K562 (cell line): ENCODE data around the gene EGFR. TPM values are rescaled to one million over a fixed set of nuclear protein-coding genes. Genes with fewer than 3 reads are reported as not detected.

Experiments used
- ATAC-seq: fragments of 200-7000 bp; cut with Tn5 transposase; 3 replicates; pipeline ENCODE4 v1.9.1; 2020; ENCODE audit warnings: moderate library complexity
- BruUV-seq: library from RNA; stranded (reverse); fragments of 400-500 nt; replicated peaks from 2 replicates; lab custom pipeline; 2021; lab: Mats Ljungman, UMichigan
- CTCF ChIA-PET: fragments of 300-600 bp; formaldehyde crosslinking; extraction: SDS; loops from one replicate; lab custom pipeline; 2021; ENCODE audit warnings: low intra/inter-chr PET ratio; lab: Yijun Ruan, JAX
- POLR2A ChIA-PET: fragments of 300-600, 350-650 bp; sonication (Branson Sonifier 250); formaldehyde crosslinking; extraction: SDS; loops from one replicate; lab custom pipeline; 2021; ENCODE audit warnings: antibody characterized with exemption, inconsistent platforms; lab: Yijun Ruan, JAX
- DNase-seq, 4 experiments: peaks; one replicate each; pipeline versions ENCODE4 v3.0.0 to v3.0.0-alpha.2; 2011 to 2018; ENCODE audit warnings: low spot score in 3 of 4, mixed read lengths in 3 of 4; ENCODE audit errors: extremely low read depth in 1 of 4
- FAIRE-seq: peaks from 2 replicates; lab custom pipeline; 2011; peaks lifted over from hg19 to GRCh38; lab: Jason Lieb, UNC
- H2AFZ ChIP-seq: 2 replicates; pipeline ENCODE4 v1.6.0; 2011; ENCODE audit warnings: low read depth, low read length, control low read depth, inconsistent platforms
- H3K27ac ChIP-seq: fragments of 200-600 bp; 3 replicates; pipeline ENCODE4 v1.8.0; 2011; ENCODE audit warnings: low read depth, mild to moderate bottlenecking, control low read depth, inconsistent platforms, low read length, moderate library complexity, mixed read lengths; ENCODE audit errors: extremely low read depth
- H3K27me3 ChIP-seq, 2 experiments: fragments of 300-600 bp in 1 of 2; 2 replicates in 1 of 2; 3 replicates in 1 of 2; pipeline versions ENCODE4 v1.6.0 to v1.8.0; 2011; ENCODE audit warnings: inconsistent platforms in 2 of 2, low read length in 2 of 2, mild to moderate bottlenecking in 1 of 2, mixed read lengths in 1 of 2, moderate library complexity in 1 of 2; ENCODE audit not compliant: control insufficient read depth in 2 of 2, insufficient read depth in 2 of 2
- H3K36me3 ChIP-seq: fragments of 300-600 bp; 3 replicates; pipeline ENCODE4 v1.8.0; 2011; ENCODE audit warnings: mild to moderate bottlenecking, low read length, inconsistent platforms; ENCODE audit not compliant: control insufficient read depth, insufficient read depth
- H3K4me1 ChIP-seq, 2 experiments: fragments of 200-600 bp in 1 of 2; replicated peaks in 1 of 2; 2 replicates in 1 of 2; 3 replicates in 1 of 2; pipeline versions ENCODE4 v1.5.1 to v1.8.0; 2011; ENCODE audit warnings: inconsistent platforms in 2 of 2, low read length in 2 of 2, mild to moderate bottlenecking in 1 of 2, mixed read lengths in 1 of 2, moderate library complexity in 1 of 2; ENCODE audit not compliant: control insufficient read depth in 2 of 2, insufficient read depth in 2 of 2
- H3K4me2 ChIP-seq: 2 replicates; pipeline ENCODE4 v1.6.1; 2011; ENCODE audit warnings: low read length, control low read depth, inconsistent platforms, mixed read lengths; ENCODE audit not compliant: insufficient read depth
- H3K4me3 ChIP-seq: fragments of 200-600 bp; sonication (generic), shearing (Covaris generic); 2 replicates; pipeline ENCODE4 v1.5.1; 2016; ENCODE audit warnings: control low read depth, inconsistent platforms
- H3K79me2 ChIP-seq: fragments of 200-600 bp; 3 replicates; pipeline ENCODE4 v1.8.0; 2011; ENCODE audit warnings: low read length, inconsistent platforms; ENCODE audit not compliant: control insufficient read depth, insufficient read depth
- H3K9ac ChIP-seq, 2 experiments: 2 replicates each; pipeline versions ENCODE4 v1.6.0 to v1.6.1; 2011; ENCODE audit warnings: low read depth in 2 of 2, low read length in 2 of 2, control low read depth in 1 of 2, inconsistent platforms in 1 of 2, mild to moderate bottlenecking in 1 of 2, mixed read lengths in 1 of 2; ENCODE audit not compliant: insufficient read depth in 1 of 2
- H3K9me1 ChIP-seq: one replicate; pipeline ENCODE4 v1.6.0; 2011; ENCODE audit warnings: inconsistent platforms, mild to moderate bottlenecking, low read length, moderate library complexity; ENCODE audit not compliant: control insufficient read depth, insufficient read depth
- H3K9me3 ChIP-seq: replicated peaks from 2 replicates; pipeline ENCODE4 v1.5.1; 2011; ENCODE audit warnings: low read depth, low read length, inconsistent platforms; ENCODE audit not compliant: control insufficient read depth, insufficient read depth
- H4K20me1 ChIP-seq: replicated peaks from 2 replicates; pipeline ENCODE4 v1.6.1; 2011; ENCODE audit warnings: low read length, inconsistent platforms, mixed read lengths; ENCODE audit not compliant: control insufficient read depth, insufficient read depth
- BCOR ChIP-seq: fragments of 450-650 bp; IDR thresholded peaks from 2 replicates; pipeline ENCODE4 v1.6.1; 2016
- DEAF1 ChIP-seq: fragments of 450-650 bp; formaldehyde crosslinking; IDR thresholded peaks from 2 replicates; pipeline ENCODE4 v1.4.0; 2020; ENCODE audit warnings: mild to moderate bottlenecking, moderate library complexity
- E2F6 ChIP-seq, 2 experiments: IDR thresholded peaks; 2 replicates each; pipeline ENCODE4 v1.6.1; 2011; ENCODE audit warnings: borderline replicate concordance in 1 of 2, control low read depth in 1 of 2, low read depth in 1 of 2, low read length in 1 of 2, mild to moderate bottlenecking in 1 of 2, mixed read lengths in 1 of 2, moderate library complexity in 1 of 2; ENCODE audit not compliant: insufficient read depth in 1 of 2, insufficient read length in 1 of 2, poor library complexity in 1 of 2, severe bottlenecking in 1 of 2; ENCODE audit errors: extremely low read depth in 1 of 2
- HMGN3 ChIP-seq: IDR thresholded peaks from 2 replicates; pipeline ENCODE4 v1.6.1; 2011; ENCODE audit warnings: borderline replicate concordance, low read depth, mild to moderate bottlenecking, mixed read lengths, low read length; ENCODE audit not compliant: insufficient read length; ENCODE audit errors: extremely low read depth
- MEF2D ChIP-seq: conservative IDR thresholded peaks from 2 replicates; pipeline ENCODE4 v1.6.1; 2016; ENCODE audit warnings: low read depth, missing genetic modification characterization, missing compliant biosample characterization
- NR3C1 ChIP-seq: sonication (generic); formaldehyde crosslinking; IDR thresholded peaks from 2 replicates; pipeline ENCODE4 v1.8.1; 2022; ENCODE audit warnings: missing genetic modification reagents
- SUPT5H ChIP-seq: fragments of 450-650 bp; IDR thresholded peaks from 2 replicates; pipeline ENCODE4 v1.6.1; 2016
- ZNF785 ChIP-seq: fragments of 250-450 bp; sonication (Bioruptor Pico); IDR thresholded peaks from 2 replicates; pipeline ENCODE4 v1.4.0; 2020; ENCODE audit warnings: mild to moderate bottlenecking
- WGBS: fragments of 100-300 bp; shearing (Covaris generic); methylation state at CpG from one replicate; pipeline ENCODE4 v1.1.6; 2016; ENCODE audit warnings: low coverage, mixed read lengths; ENCODE audit not compliant: insufficient coverage; ENCODE audit errors: missing lambda C conversion rate; 5-methylcytosine and 5-hydroxymethylcytosine counted together
- in situ Hi-C: fragments of 300-500 bp; cut with MboI; formaldehyde crosslinking; loops from 4 replicates; pipeline ENCODE4 v1.15.0; 2018; ENCODE audit warnings: inconsistent platforms, mixed read lengths
- intact Hi-C: fragments of 100-400 bp; cut with micrococcal nuclease; formaldehyde crosslinking; loops from 2 replicates; pipeline ENCODE4 v1.14.2; 2022
- polyA plus RNA-seq, 8 experiments: library from polyadenylated mRNA; depleted of rRNA in 4 of 8; stranded (reverse) in 5 of 8; unstranded in 3 of 8; fragments of >200 nt; fragmentation: Nextera tagmentation in 2 of 8; fragmentation: Illumina TruSeq in 1 of 8; extraction: Ambion mirVana in 2 of 8; extraction: Trizol in 1 of 8; gene quantifications; 2 replicates each; pipeline versions ENCODE4 v1.2.1 to v1.2.3, GENCODE V29; 2011 to 2014; ENCODE audit warnings: inconsistent platforms in 1 of 8, missing spikeins in 1 of 8
- total RNA-seq, 7 experiments: library from RNA; depleted of rRNA in 6 of 7; stranded (reverse); fragments of >200 nt in 6 of 7; fragmentation: Illumina TruSeq in 2 of 7; extraction: Trizol in 2 of 7; gene quantifications; 2 replicates each; pipeline versions ENCODE4 v1.2.1 to v1.2.3, GENCODE V29; 2011 to 2021; ENCODE audit warnings: low replicate concordance in 1 of 7

The EGFR gene
- total and polyA plus RNA-seq, 9 of the 15 experiments (the other 6 are each of a cell fraction or from before 2014, with no cell fraction given): 0.13 TPM; not detected in 8

- ChIA-PET POLR2A (interaction anchor here (1.2 kb wide), 2 partner anchors 13 to 48 kb away, joined by 3 read pairs; partner anchors contain the start of gene EGFR), CTCF (no interaction called here)
- no peaks in the 10 kb centered on the region for H3K9me1 ChIP-seq
- no peak overlapping the region for H3K27ac ChIP-seq
- H3K4me1 ChIP-seq: no peaks in the 10 kb centered on the region
- no peaks in the 10 kb centered on the region for H3K36me3 ChIP-seq
- no peak overlapping the region for H3K9ac ChIP-seq
- in situ Hi-C loops: no loop called here
- H3K27me3 ChIP-seq: peaks cover 3 to 26% of the 10 kb centered on the region in 2 experiments; a peak in 4 of 5 replicates
- 0% methylated on average over 7 of the region's 7 CpGs for WGBS
- DNase-seq (no peak), FAIRE-seq (no peak), ATAC-seq (no peak)
- intact Hi-C loops: no loop called here
- no peak overlapping the region for H2AFZ ChIP-seq
- no TSS peak for BruUV-seq
- H3K4me3 ChIP-seq: no peak overlapping the region
- H3K79me2 ChIP-seq: no peaks in the 10 kb centered on the region
- no peaks in the 10 kb centered on the region for H4K20me1 ChIP-seq
- no peaks in the 10 kb centered on the region for H3K9me3 ChIP-seq
- no peak overlapping the region for H3K4me2 ChIP-seq
- TF ChIP-seq E2F6 (IDR thresholded peaks at IDR 0.05; ENCODE audit: borderline replicate concordance in 1 of 2, extremely low read depth in 1 of 2, insufficient read depth in 1 of 2, insufficient read length in 1 of 2, low read depth in 1 of 2, low read length in 1 of 2, poor library complexity in 1 of 2, severe bottlenecking in 1 of 2) (no peak), DEAF1 (no peak), SUPT5H (no peak), BCOR (no peak), MEF2D (tag) (no peak), HMGN3 (no peak), NR3C1 (CRISPR knock-in tag) (no peak), ZNF785 (CRISPR knock-in tag) (no peak)
Measured at GRCh38 chr7:55066524-55066923, 47.7 kb downstream of the EGFR start.
